ENCODE data around the gene PDE4DIP.
"Not testable (repeated sequence)": the region's sequence is repeated elsewhere in the genome, so short reads cannot be mapped to it uniquely, and the experiment has no call there.

PDE4DIP gene

GRCh38 chr1:148996449-148997224, 152.4 kb downstream of the PDE4DIP start:
- not testable (repeated sequence) for H3K27ac ChIP-seq (ENCODE audit: low read length); H3K27me3 ChIP-seq (ENCODE audit: low read depth, low read length); H3K4me1 ChIP-seq (ENCODE audit: control insufficient read depth in 1 of 2, insufficient read depth in 2 of 2, low read length in 2 of 2); H3K4me3 ChIP-seq (ENCODE audit: low read depth in 1 of 2, low read length in 2 of 2); H3K9me3 ChIP-seq (ENCODE audit: control insufficient read depth in 1 of 2, low read length in 2 of 2); H3K36me3 ChIP-seq (ENCODE audit: control insufficient read depth in 1 of 2, insufficient read depth in 2 of 2, low read length in 2 of 2)

- H3K4me1 ChIP-seq (ENCODE audit: control insufficient read depth in 1 of 2, insufficient read depth in 2 of 2, low read length in 2 of 2); H3K27ac ChIP-seq (ENCODE audit: low read length); H3K9me3 ChIP-seq (ENCODE audit: control insufficient read depth in 1 of 2, low read length in 2 of 2); H3K4me3 ChIP-seq (ENCODE audit: low read depth in 1 of 2, low read length in 2 of 2); H3K27me3 ChIP-seq (ENCODE audit: low read depth, low read length); H3K36me3 ChIP-seq (ENCODE audit: control insufficient read depth in 1 of 2, insufficient read depth in 2 of 2, low read length in 2 of 2): not testable (repeated sequence)
Observed at GRCh38 chr1:148997405-148997804, 153.2 kb downstream of the PDE4DIP start.

- not testable (repeated sequence) for H3K27me3 ChIP-seq (ENCODE audit: low read depth, low read length); H3K4me3 ChIP-seq (ENCODE audit: low read depth in 1 of 2, low read length in 2 of 2); H3K9me3 ChIP-seq (ENCODE audit: control insufficient read depth in 1 of 2, low read length in 2 of 2); H3K36me3 ChIP-seq (ENCODE audit: control insufficient read depth in 1 of 2, insufficient read depth in 2 of 2, low read length in 2 of 2); H3K27ac ChIP-seq (ENCODE audit: low read length); H3K4me1 ChIP-seq (ENCODE audit: control insufficient read depth in 1 of 2, insufficient read depth in 2 of 2, low read length in 2 of 2)
Observed at GRCh38 chr1:149002664-149003063, 158.4 kb downstream of the PDE4DIP start.

GRCh38 chr1:149008326-149008725, 164.1 kb downstream of the PDE4DIP start:
- not testable (repeated sequence) for H3K27ac ChIP-seq (ENCODE audit: low read length); H3K4me3 ChIP-seq (ENCODE audit: low read depth in 1 of 2, low read length in 2 of 2); H3K9me3 ChIP-seq (ENCODE audit: control insufficient read depth in 1 of 2, low read length in 2 of 2); H3K4me1 ChIP-seq (ENCODE audit: control insufficient read depth in 1 of 2, insufficient read depth in 2 of 2, low read length in 2 of 2); H3K36me3 ChIP-seq (ENCODE audit: control insufficient read depth in 1 of 2, insufficient read depth in 2 of 2, low read length in 2 of 2); H3K27me3 ChIP-seq (ENCODE audit: low read depth, low read length)

GRCh38 chr1:149008769-149009168, 164.5 kb downstream of the PDE4DIP start:
- not testable (repeated sequence) for H3K4me1 ChIP-seq (ENCODE audit: control insufficient read depth in 1 of 2, insufficient read depth in 2 of 2, low read length in 2 of 2); H3K27me3 ChIP-seq (ENCODE audit: low read depth, low read length); H3K9me3 ChIP-seq (ENCODE audit: control insufficient read depth in 1 of 2, low read length in 2 of 2); H3K27ac ChIP-seq (ENCODE audit: low read length); H3K4me3 ChIP-seq (ENCODE audit: low read depth in 1 of 2, low read length in 2 of 2); H3K36me3 ChIP-seq (ENCODE audit: control insufficient read depth in 1 of 2, insufficient read depth in 2 of 2, low read length in 2 of 2)

GRCh38 chr1:149009761-149010160, 165.5 kb downstream of the PDE4DIP start:
- H3K4me1 ChIP-seq (ENCODE audit: control insufficient read depth in 1 of 2, insufficient read depth in 2 of 2, low read length in 2 of 2); H3K9me3 ChIP-seq (ENCODE audit: control insufficient read depth in 1 of 2, low read length in 2 of 2); H3K27me3 ChIP-seq (ENCODE audit: low read depth, low read length); H3K27ac ChIP-seq (ENCODE audit: low read length); H3K36me3 ChIP-seq (ENCODE audit: control insufficient read depth in 1 of 2, insufficient read depth in 2 of 2, low read length in 2 of 2); H3K4me3 ChIP-seq (ENCODE audit: low read depth in 1 of 2, low read length in 2 of 2): not testable (repeated sequence)

- H3K4me3 ChIP-seq (ENCODE audit: low read depth in 1 of 2, low read length in 2 of 2); H3K9me3 ChIP-seq (ENCODE audit: control insufficient read depth in 1 of 2, low read length in 2 of 2); H3K4me1 ChIP-seq (ENCODE audit: control insufficient read depth in 1 of 2, insufficient read depth in 2 of 2, low read length in 2 of 2); H3K36me3 ChIP-seq (ENCODE audit: control insufficient read depth in 1 of 2, insufficient read depth in 2 of 2, low read length in 2 of 2); H3K27me3 ChIP-seq (ENCODE audit: low read depth, low read length); H3K27ac ChIP-seq (ENCODE audit: low read length): not testable (repeated sequence)
Observed at GRCh38 chr1:149012599-149012998, 168.4 kb downstream of the PDE4DIP start.

GRCh38 chr1:149013513-149013912, 169.3 kb downstream of the PDE4DIP start:
- H3K4me3 ChIP-seq (ENCODE audit: low read depth in 1 of 2, low read length in 2 of 2); H3K4me1 ChIP-seq (ENCODE audit: control insufficient read depth in 1 of 2, insufficient read depth in 2 of 2, low read length in 2 of 2); H3K27ac ChIP-seq (ENCODE audit: low read length): not testable (repeated sequence)

GRCh38 chr1:149015522-149015921, 171.3 kb downstream of the PDE4DIP start:
- not testable (repeated sequence) for H3K9me3 ChIP-seq (ENCODE audit: control insufficient read depth in 1 of 2, low read length in 2 of 2); H3K36me3 ChIP-seq (ENCODE audit: control insufficient read depth in 1 of 2, insufficient read depth in 2 of 2, low read length in 2 of 2); H3K4me3 ChIP-seq (ENCODE audit: low read depth in 1 of 2, low read length in 2 of 2); H3K27me3 ChIP-seq (ENCODE audit: low read depth, low read length); H3K4me1 ChIP-seq (ENCODE audit: control insufficient read depth in 1 of 2, insufficient read depth in 2 of 2, low read length in 2 of 2); H3K27ac ChIP-seq (ENCODE audit: low read length)

More at GRCh38 chr1:149013513-149013912, 169.3 kb downstream of the PDE4DIP start:
- H3K9me3 ChIP-seq (ENCODE audit: control insufficient read depth in 1 of 2, low read length in 2 of 2); H3K27me3 ChIP-seq (ENCODE audit: low read depth, low read length); H3K36me3 ChIP-seq (ENCODE audit: control insufficient read depth in 1 of 2, insufficient read depth in 2 of 2, low read length in 2 of 2): not testable (repeated sequence)

GRCh38 chr1:149016626-149017025, 172.4 kb downstream of the PDE4DIP start:
- not testable (repeated sequence) for H3K27me3 ChIP-seq (ENCODE audit: low read depth, low read length); H3K27ac ChIP-seq (ENCODE audit: low read length); H3K4me3 ChIP-seq (ENCODE audit: low read depth in 1 of 2, low read length in 2 of 2); H3K36me3 ChIP-seq (ENCODE audit: control insufficient read depth in 1 of 2, insufficient read depth in 2 of 2, low read length in 2 of 2); H3K9me3 ChIP-seq (ENCODE audit: control insufficient read depth in 1 of 2, low read length in 2 of 2); H3K4me1 ChIP-seq (ENCODE audit: control insufficient read depth in 1 of 2, insufficient read depth in 2 of 2, low read length in 2 of 2)

GRCh38 chr1:149018577-149018976, 174.3 kb downstream of the PDE4DIP start:
- not testable (repeated sequence) for H3K27me3 ChIP-seq (ENCODE audit: low read depth, low read length); H3K27ac ChIP-seq (ENCODE audit: low read length); H3K36me3 ChIP-seq (ENCODE audit: control insufficient read depth in 1 of 2, insufficient read depth in 2 of 2, low read length in 2 of 2); H3K4me1 ChIP-seq (ENCODE audit: control insufficient read depth in 1 of 2, insufficient read depth in 2 of 2, low read length in 2 of 2); H3K9me3 ChIP-seq (ENCODE audit: control insufficient read depth in 1 of 2, low read length in 2 of 2); H3K4me3 ChIP-seq (ENCODE audit: low read depth in 1 of 2, low read length in 2 of 2)

GRCh38 chr1:149024327-149024726, 180.1 kb downstream of the PDE4DIP start:
- H3K4me1 ChIP-seq (ENCODE audit: control insufficient read depth in 1 of 2, insufficient read depth in 2 of 2, low read length in 2 of 2); H3K9me3 ChIP-seq (ENCODE audit: control insufficient read depth in 1 of 2, low read length in 2 of 2); H3K27me3 ChIP-seq (ENCODE audit: low read depth, low read length); H3K36me3 ChIP-seq (ENCODE audit: control insufficient read depth in 1 of 2, insufficient read depth in 2 of 2, low read length in 2 of 2); H3K4me3 ChIP-seq (ENCODE audit: low read depth in 1 of 2, low read length in 2 of 2); H3K27ac ChIP-seq (ENCODE audit: low read length): not testable (repeated sequence)
